NCI-H1417 treated with DMSO at 0.1 percent for 48 hours (cell line): ENCODE results near the gene NRK.
A peak's percentile ranks its signal among the peaks of the same experiment; 100 is the strongest.
"Not testable (repeated sequence)": the region's sequence is repeated elsewhere in the genome, so short reads cannot be mapped to it uniquely, and the experiment has no call there.

Experiments
- DNase-seq: peaks from one replicate; lab custom pipeline; 2025; lab: John Stamatoyannopoulos, UW

The NRK gene

GRCh38 chrX:105822138-105823091, at the start of gene NRK:
TSS of gene NRK (plus strand) at chrX:105822539. CDS start at chrX:105822846, 307 bp downstream.
- DNase-seq, result no peak

- no peak for DNase-seq
These were observed 48.5 kb upstream of the NRK start for GRCh38 chrX:105773801-105774200.

- DNase-seq, result no peak
These were observed 46.7 kb upstream of the NRK start for GRCh38 chrX:105775679-105776078.

GRCh38 chrX:105781804-105782203, 40.5 kb upstream of the NRK start:
- DNase-seq, result no peak

- not testable (repeated sequence) for DNase-seq
These were observed 25.5 kb upstream of the NRK start for GRCh38 chrX:105796877-105797276.

GRCh38 chrX:105803891-105804290, 18.4 kb upstream of the NRK start:
- DNase-seq, result no peak

- DNase-seq, result not testable (repeated sequence)
These were observed 16.7 kb upstream of the NRK start for GRCh38 chrX:105805655-105806054.

GRCh38 chrX:105816517-105816916, 5.8 kb upstream of the NRK start:
- no peak for DNase-seq

- no peak for DNase-seq
These were observed 2.1 kb upstream of the NRK start for GRCh38 chrX:105820247-105820646.

GRCh38 chrX:105821471-105822121, 743 bp upstream of the NRK start:
- DNase-seq, result no peak

GRCh38 chrX:105823092-105823455, 735 bp downstream of the NRK start:
- no peak for DNase-seq

- no peak for DNase-seq
These were observed 6.7 kb downstream of the NRK start for GRCh38 chrX:105829011-105829410.

GRCh38 chrX:105837232-105837631, 14.9 kb downstream of the NRK start:
- no peak for DNase-seq

GRCh38 chrX:105845631-105846030, 23.3 kb downstream of the NRK start:
- DNase-seq, result no peak

- DNase-seq, result not testable (repeated sequence)
These were observed 27.8 kb downstream of the NRK start for GRCh38 chrX:105850100-105850499.

GRCh38 chrX:105865709-105866108, 43.4 kb downstream of the NRK start:
- no peak for DNase-seq

- DNase-seq, result no peak
These were observed 47.4 kb downstream of the NRK start for GRCh38 chrX:105869701-105870100.

- peak; percentile 6 for DNase-seq
These were observed 48.1 kb downstream of the NRK start for GRCh38 chrX:105870445-105870844.

GRCh38 chrX:105872941-105873340, 50.6 kb downstream of the NRK start:
- no peak for DNase-seq

- no peak for DNase-seq
These were observed 52.5 kb downstream of the NRK start for GRCh38 chrX:105874790-105875189.

- no peak for DNase-seq
These were observed 54.3 kb downstream of the NRK start for GRCh38 chrX:105876658-105877057.

- no peak for DNase-seq
These were observed 58.2 kb downstream of the NRK start for GRCh38 chrX:105880491-105880890.

- DNase-seq, result no peak
These were observed 60.4 kb downstream of the NRK start for GRCh38 chrX:105882581-105883275.
